Erythroblast (primary cell): ENCODE data around the gene BEAN1.

ENCODE experiments used
- GATA1 ChIP-seq: IDR thresholded peaks from 2 replicates; pipeline ENCODE4 v1.6.1; 2011; ENCODE audit warnings: low read depth, mild to moderate bottlenecking, control low read depth, low read length, moderate library complexity
- POLR2A ChIP-seq: IDR thresholded peaks from 2 replicates; pipeline ENCODE4 v1.6.1; 2011; ENCODE audit warnings: mild to moderate bottlenecking, low read length

GRCh38 chr16:66381585-66382170, 45.4 kb upstream of the BEAN1 start:
- TF ChIP-seq POLR2A, result no peak
- no peak for TF ChIP-seq GATA1
